DND-41 (cell line): ENCODE data around the gene PITPNM1.

Experiments
- EZH2 ChIP-seq: IDR thresholded peaks from 3 replicates; pipeline ENCODE4 v1.6.1; 2012; ENCODE audit warnings: borderline replicate concordance, low read depth, mild to moderate bottlenecking, moderate library complexity, low read length, inconsistent platforms; ENCODE audit not compliant: severe bottlenecking
- TF ChIP-seq, protein P1 (sequence below): IDR thresholded peaks from 2 replicates; pipeline ENCODE4 v1.5.1; 2012; ENCODE audit warnings: borderline replicate concordance, low read length, moderate library complexity, mild to moderate bottlenecking; ENCODE audit not compliant: poor library complexity, severe bottlenecking; ENCODE audit errors: extremely low read depth

- TF ChIP-seq EZH2, result no peak
- TF ChIP-seq, protein P1, sequence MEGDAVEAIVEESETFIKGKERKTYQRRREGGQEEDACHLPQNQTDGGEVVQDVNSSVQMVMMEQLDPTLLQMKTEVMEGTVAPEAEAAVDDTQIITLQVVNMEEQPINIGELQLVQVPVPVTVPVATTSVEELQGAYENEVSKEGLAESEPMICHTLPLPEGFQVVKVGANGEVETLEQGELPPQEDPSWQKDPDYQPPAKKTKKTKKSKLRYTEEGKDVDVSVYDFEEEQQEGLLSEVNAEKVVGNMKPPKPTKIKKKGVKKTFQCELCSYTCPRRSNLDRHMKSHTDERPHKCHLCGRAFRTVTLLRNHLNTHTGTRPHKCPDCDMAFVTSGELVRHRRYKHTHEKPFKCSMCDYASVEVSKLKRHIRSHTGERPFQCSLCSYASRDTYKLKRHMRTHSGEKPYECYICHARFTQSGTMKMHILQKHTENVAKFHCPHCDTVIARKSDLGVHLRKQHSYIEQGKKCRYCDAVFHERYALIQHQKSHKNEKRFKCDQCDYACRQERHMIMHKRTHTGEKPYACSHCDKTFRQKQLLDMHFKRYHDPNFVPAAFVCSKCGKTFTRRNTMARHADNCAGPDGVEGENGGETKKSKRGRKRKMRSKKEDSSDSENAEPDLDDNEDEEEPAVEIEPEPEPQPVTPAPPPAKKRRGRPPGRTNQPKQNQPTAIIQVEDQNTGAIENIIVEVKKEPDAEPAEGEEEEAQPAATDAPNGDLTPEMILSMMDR, result peak; percentile 77
Measured at GRCh38 chr11:67468759-67469507, 36.2 kb downstream of the PITPNM1 start, which contains the start of gene TMEM134.
